NT2/D1 (cell line): ENCODE data around the gene SLC39A10.
"Not testable (repeated sequence)": the region's sequence is repeated elsewhere in the genome, so short reads cannot be mapped to it uniquely, and the experiment has no call there.

ENCODE experiments used
- DNase-seq: peaks from one replicate; pipeline ENCODE4 v3.0.0-alpha.2; 2011; ENCODE audit warnings: low read depth, low spot score
- H3K27me3 ChIP-seq: 2 replicates; pipeline ENCODE4 v1.6.0; 2011; ENCODE audit warnings: mild to moderate bottlenecking; ENCODE audit not compliant: insufficient read length, insufficient read depth
- H3K36me3 ChIP-seq: 2 replicates; pipeline ENCODE4 v1.6.1; 2011; ENCODE audit warnings: mild to moderate bottlenecking, low read length, mixed read lengths; ENCODE audit not compliant: insufficient read depth, insufficient read length
- H3K4me1 ChIP-seq: 2 replicates; pipeline ENCODE4 v1.5.1; 2011; ENCODE audit not compliant: insufficient read depth, insufficient read length
- H3K4me3 ChIP-seq: 2 replicates; pipeline ENCODE4 v1.5.1; 2011; ENCODE audit warnings: low read depth; ENCODE audit not compliant: insufficient read length
- H3K9ac ChIP-seq: 2 replicates; pipeline ENCODE4 v1.6.0; 2011; ENCODE audit warnings: low read depth; ENCODE audit not compliant: insufficient read length
- H3K9me3 ChIP-seq: 2 replicates; pipeline ENCODE4 v1.5.1; 2011; ENCODE audit warnings: mild to moderate bottlenecking, low read length; ENCODE audit not compliant: insufficient read depth
- SUZ12 ChIP-seq: IDR thresholded peaks from 2 replicates; pipeline ENCODE4 v1.6.1; 2011; ENCODE audit not compliant: insufficient read length, insufficient read depth; ENCODE audit errors: extremely low read depth
- YY1 ChIP-seq: IDR thresholded peaks from 2 replicates; pipeline ENCODE4 v1.6.1; 2011; ENCODE audit not compliant: insufficient read length, insufficient read depth
- ZNF274 ChIP-seq: IDR thresholded peaks from 2 replicates; pipeline ENCODE4 v1.6.1; 2011; ENCODE audit warnings: mild to moderate bottlenecking, low read depth, low read length

SLC39A10 gene

DNA sequence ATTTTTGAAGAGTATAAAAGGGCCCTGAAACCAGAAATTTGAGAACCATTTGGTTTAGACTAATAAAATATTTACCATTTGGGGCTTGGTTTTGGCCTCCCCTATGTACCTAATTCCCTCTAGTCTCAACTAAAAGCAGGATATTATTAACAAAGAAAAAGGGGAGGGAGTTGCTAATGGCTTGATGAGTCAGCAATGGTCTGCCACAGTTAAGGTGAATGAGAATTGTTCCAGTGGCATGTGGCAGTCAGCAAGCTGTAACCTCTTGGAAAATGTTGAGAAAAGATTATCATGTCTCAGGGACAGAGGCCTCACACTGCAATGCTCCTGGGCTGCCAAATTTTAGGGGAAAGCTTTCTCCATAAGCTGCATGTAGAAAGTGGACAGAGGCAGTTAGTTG is 20.1 kb upstream of the SLC39A10 start:
- Histone ChIP-seq H3K9ac (no peak overlapping the region), H3K9me3 (no peaks in the 10 kb centered on the region; the same call in 1 of the 2 replicates), H3K27me3 (no peaks in the 10 kb centered on the region), H3K4me3 (no peak overlapping the region), H3K4me1 (no peaks in the 10 kb centered on the region), H3K36me3 (no peaks in the 10 kb centered on the region)
- no peak for TF ChIP-seq YY1
- TF ChIP-seq SUZ12, result no peak
- no peak for TF ChIP-seq ZNF274
- DNase-seq, result no peak

- H3K36me3 ChIP-seq, result no peaks in the 10 kb centered on the region
- no peak for DNase-seq
- no peak overlapping the region for H3K9ac ChIP-seq
- no peaks in the 10 kb centered on the region for H3K27me3 ChIP-seq
- no peak overlapping the region for H3K4me3 ChIP-seq
- no peaks in the 10 kb centered on the region for H3K4me1 ChIP-seq
- no peak for TF ChIP-seq ZNF274
- TF ChIP-seq SUZ12, result no peak
- TF ChIP-seq YY1, result no peak
- no peaks in the 10 kb centered on the region for H3K9me3 ChIP-seq
Measured at GRCh38 chr2:195638750-195639149, 18.3 kb upstream of the SLC39A10 start.

- H3K36me3 ChIP-seq, result no peaks in the 10 kb centered on the region
- no peak for DNase-seq
- no peak overlapping the region for H3K9ac ChIP-seq
- TF ChIP-seq ZNF274 (no peak), YY1 (no peak), SUZ12 (no peak)
- H3K4me1 ChIP-seq, result no peaks in the 10 kb centered on the region
- no peaks in the 10 kb centered on the region for H3K27me3 ChIP-seq
- H3K4me3 ChIP-seq, result no peak overlapping the region
- H3K9me3 ChIP-seq, result no peaks in the 10 kb centered on the region
Measured at GRCh38 chr2:195639238-195639858, 17.7 kb upstream of the SLC39A10 start.

DNA sequence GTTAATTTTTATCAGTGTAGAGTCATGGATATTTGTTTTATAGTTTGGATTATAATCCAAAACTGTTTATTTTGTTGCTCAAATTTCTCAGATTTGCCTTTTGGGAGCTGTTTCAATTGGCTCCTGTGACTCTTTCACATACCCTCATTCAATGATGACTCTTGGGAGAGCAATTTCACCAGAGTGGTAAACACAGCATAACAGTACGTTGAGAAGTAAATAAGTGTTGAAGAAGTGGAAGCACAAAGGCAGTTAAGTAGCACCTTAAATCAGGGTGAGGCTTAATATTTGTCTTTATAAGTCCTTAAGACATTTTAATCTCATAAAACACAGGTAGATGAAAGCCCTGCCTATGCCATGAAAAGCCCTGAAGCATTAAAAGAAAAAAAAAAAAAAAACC is 17.1 kb upstream of the SLC39A10 start:
- H3K36me3 ChIP-seq, result no peaks in the 10 kb centered on the region

GRCh38 chr2:195642027-195642678 is 14.9 kb upstream of the SLC39A10 start:
- Histone ChIP-seq H3K4me3 (no peak overlapping the region), H3K4me1 (no peaks in the 10 kb centered on the region), H3K9me3 (no peaks in the 10 kb centered on the region), H3K27me3 (no peaks in the 10 kb centered on the region), H3K36me3 (no peaks in the 10 kb centered on the region), H3K9ac (no peak overlapping the region)
- TF ChIP-seq SUZ12 (no peak), ZNF274 (no peak), YY1 (no peak)
- no peak for DNase-seq

More for the DNA sequence above, 17.1 kb upstream of the SLC39A10 start:
- Histone ChIP-seq H3K9ac (no peak overlapping the region), H3K27me3 (no peaks in the 10 kb centered on the region), H3K4me3 (no peak overlapping the region), H3K9me3 (no peaks in the 10 kb centered on the region), H3K4me1 (no peaks in the 10 kb centered on the region)
- DNase-seq, result no peak
- TF ChIP-seq YY1, result no peak
- TF ChIP-seq SUZ12, result no peak
- no peak for TF ChIP-seq ZNF274

DNA sequence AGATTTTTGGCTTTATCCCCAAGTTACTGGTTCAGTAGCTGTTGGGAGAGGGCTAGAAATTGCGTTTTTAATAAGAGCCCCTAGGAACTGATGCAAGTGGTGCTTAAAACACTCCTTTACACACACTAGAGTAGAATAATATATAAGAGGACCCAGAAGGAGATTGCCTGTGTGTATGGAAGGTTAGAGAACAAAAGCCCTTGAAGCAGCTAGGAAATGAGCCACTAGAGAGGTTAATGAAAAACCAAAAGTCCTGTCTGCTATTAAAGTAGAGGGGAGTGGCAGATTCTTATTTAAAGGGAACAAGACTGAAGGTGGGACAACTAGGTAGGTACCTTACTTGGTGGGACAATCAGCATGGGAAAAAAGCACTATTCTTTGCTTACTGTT is 14.4 kb upstream of the SLC39A10 start:
- H3K9ac ChIP-seq, result no peak overlapping the region
- H3K27me3 ChIP-seq, result no peaks in the 10 kb centered on the region
- no peaks in the 10 kb centered on the region for H3K36me3 ChIP-seq
- no peak for DNase-seq
- H3K4me1 ChIP-seq, result no peaks in the 10 kb centered on the region
- TF ChIP-seq SUZ12, result no peak
- no peak overlapping the region for H3K4me3 ChIP-seq
- no peaks in the 10 kb centered on the region for H3K9me3 ChIP-seq

DNA sequence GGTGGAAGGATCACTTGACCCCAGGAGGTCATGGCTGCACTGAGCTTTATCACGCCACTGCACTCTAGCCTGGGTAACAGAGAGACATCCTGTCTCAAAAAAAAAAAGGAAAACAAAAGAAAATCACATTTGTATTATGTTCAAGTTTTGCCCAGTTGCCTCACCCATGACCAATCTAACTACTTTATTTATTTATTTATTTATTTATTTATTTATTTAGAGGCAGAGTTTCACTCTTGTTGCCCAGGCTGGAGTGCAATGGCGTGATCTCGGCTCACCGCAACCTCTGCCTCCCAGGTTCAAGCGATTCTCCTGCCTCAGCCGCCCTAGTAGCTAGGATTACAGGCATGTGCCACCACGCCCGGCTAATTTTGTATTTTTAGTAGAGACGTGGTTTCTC is 12.3 kb upstream of the SLC39A10 start:
- not testable (repeated sequence) for H3K9me3 ChIP-seq, H3K4me3 ChIP-seq, H3K4me1 ChIP-seq, H3K9ac ChIP-seq, H3K36me3 ChIP-seq, H3K27me3 ChIP-seq, DNase-seq

DNA sequence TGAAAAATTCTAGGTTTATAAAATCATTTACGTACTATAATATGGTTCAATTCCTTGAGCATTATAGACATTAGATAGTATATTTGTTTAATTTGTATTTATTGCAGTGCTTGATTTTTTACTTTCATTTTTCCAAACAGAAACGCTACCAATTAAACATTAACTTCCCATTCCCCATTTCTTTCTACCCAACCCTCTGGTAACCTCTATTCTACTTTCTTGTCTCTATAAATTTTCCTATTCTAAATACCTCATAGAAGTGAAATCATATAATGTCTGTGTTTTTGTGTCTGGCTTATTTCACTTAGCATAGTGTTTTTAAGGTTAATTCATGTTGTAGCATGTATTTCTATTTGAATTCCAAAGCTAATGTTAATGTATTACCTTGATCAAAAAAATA is 11.6 kb upstream of the SLC39A10 start:
- no peaks in the 10 kb centered on the region for H3K9me3 ChIP-seq
- H3K36me3 ChIP-seq, result no peaks in the 10 kb centered on the region
- H3K4me1 ChIP-seq, result no peaks in the 10 kb centered on the region
- H3K9ac ChIP-seq, result no peak overlapping the region
- H3K4me3 ChIP-seq, result no peak overlapping the region
- no peak for DNase-seq
- no peaks in the 10 kb centered on the region for H3K27me3 ChIP-seq
- TF ChIP-seq ZNF274, result no peak
